BJ (cell line): ENCODE data around the gene RTEL1. TPM values are rescaled to one million over a fixed set of nuclear protein-coding genes. Genes with fewer than 3 reads are reported as not detected.

Source experiments
- CTCF ChIA-PET: fragments of 350-600 bp; formaldehyde crosslinking; extraction: SDS; loops from one replicate; lab custom pipeline; 2021; ENCODE audit warnings: antibody characterized with exemption, inconsistent platforms; lab: Yijun Ruan, JAX
- POLR2A ChIA-PET: fragments of 300-600 bp; sonication (Branson Sonifier 250); formaldehyde crosslinking; extraction: SDS; loops from one replicate; lab custom pipeline; 2021; ENCODE audit warnings: antibody characterized with exemption; lab: Charles Lee
- DNase-seq: peaks from one replicate; pipeline ENCODE4 v3.0.0-alpha.2; 2011; ENCODE audit warnings: low read depth
- H3K27me3 ChIP-seq: 2 replicates; pipeline ENCODE4 v1.6.0; 2011; ENCODE audit warnings: low read length; ENCODE audit not compliant: control insufficient read depth, insufficient read depth
- H3K36me3 ChIP-seq: 2 replicates; pipeline ENCODE4 v1.5.1; 2011; ENCODE audit warnings: low read length; ENCODE audit not compliant: control insufficient read depth, insufficient read depth
- H3K4me3 ChIP-seq: 2 replicates; pipeline ENCODE4 v1.5.1; 2011; ENCODE audit warnings: low read depth, mild to moderate bottlenecking, control low read depth, low read length
- polyA plus RNA-seq: library from polyadenylated mRNA; depleted of rRNA; stranded (reverse); fragments of >200 nt; gene quantifications from 2 replicates; pipeline ENCODE4 v1.2.3, GENCODE V29; 2011; rRNA removed
- small RNA-seq: library from RNA; depleted of rRNA; stranded (forward); fragments of <200 nt; gene quantifications from one replicate; pipeline ENCODE3, GENCODE V24; 2012; ENCODE audit warnings: low replicate concordance, low read depth; ENCODE audit not compliant: insufficient read length
- TF ChIP-seq, protein P1 (sequence below): IDR thresholded peaks from 2 replicates; pipeline ENCODE4 v1.5.1; 2011; ENCODE audit warnings: low read depth, mild to moderate bottlenecking, control low read depth, inconsistent platforms, low read length, moderate library complexity; ENCODE audit not compliant: insufficient read depth

RTEL1 gene
- polyA plus RNA-seq, 1 experiment, result 18.3 TPM

- TF ChIP-seq, protein P1, sequence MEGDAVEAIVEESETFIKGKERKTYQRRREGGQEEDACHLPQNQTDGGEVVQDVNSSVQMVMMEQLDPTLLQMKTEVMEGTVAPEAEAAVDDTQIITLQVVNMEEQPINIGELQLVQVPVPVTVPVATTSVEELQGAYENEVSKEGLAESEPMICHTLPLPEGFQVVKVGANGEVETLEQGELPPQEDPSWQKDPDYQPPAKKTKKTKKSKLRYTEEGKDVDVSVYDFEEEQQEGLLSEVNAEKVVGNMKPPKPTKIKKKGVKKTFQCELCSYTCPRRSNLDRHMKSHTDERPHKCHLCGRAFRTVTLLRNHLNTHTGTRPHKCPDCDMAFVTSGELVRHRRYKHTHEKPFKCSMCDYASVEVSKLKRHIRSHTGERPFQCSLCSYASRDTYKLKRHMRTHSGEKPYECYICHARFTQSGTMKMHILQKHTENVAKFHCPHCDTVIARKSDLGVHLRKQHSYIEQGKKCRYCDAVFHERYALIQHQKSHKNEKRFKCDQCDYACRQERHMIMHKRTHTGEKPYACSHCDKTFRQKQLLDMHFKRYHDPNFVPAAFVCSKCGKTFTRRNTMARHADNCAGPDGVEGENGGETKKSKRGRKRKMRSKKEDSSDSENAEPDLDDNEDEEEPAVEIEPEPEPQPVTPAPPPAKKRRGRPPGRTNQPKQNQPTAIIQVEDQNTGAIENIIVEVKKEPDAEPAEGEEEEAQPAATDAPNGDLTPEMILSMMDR, result no peak
- CTCF ChIA-PET, result no interaction called here
- H3K27me3 ChIP-seq, result no peaks in the 10 kb centered on the region
- H3K36me3 ChIP-seq, result peaks cover 11% of the 10 kb centered on the region
- POLR2A ChIA-PET, result interaction anchor here (0.5 to 0.7 kb wide), 2 partner anchors 22 to 85 kb away, joined by 4 read pairs; no protein-coding TSS in a partner anchor
- no peak for DNase-seq
- H3K4me3 ChIP-seq, result no peak overlapping the region
Observed at GRCh38 chr20:63744574-63745423, 86.7 kb downstream of the RTEL1 start.

DNA sequence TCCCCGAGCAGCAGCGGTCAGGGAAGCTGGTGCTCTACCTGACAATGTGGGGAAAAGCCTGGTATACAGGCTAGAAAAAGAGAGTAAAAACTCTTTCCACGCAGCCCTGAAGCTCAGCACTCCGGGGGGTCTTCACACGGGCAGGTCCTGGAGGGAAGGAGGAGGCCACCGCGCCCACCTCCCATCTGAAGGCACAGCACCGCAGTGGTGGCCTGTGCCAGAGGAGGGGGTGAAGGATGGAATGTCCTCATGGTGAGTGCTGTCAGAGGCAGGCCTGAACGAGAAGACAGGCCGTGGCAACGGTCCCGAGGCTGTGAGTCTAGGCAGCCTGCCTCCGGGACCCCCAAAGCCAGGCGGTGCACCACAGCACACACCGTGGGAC lies 87.3 kb downstream of the RTEL1 start:
- POLR2A ChIA-PET, result interaction anchor here (0.5 kb wide), 1 partner anchor 22 kb away, joined by 4 read pairs; no protein-coding TSS in a partner anchor
- H3K27me3 ChIP-seq, result no peaks in the 10 kb centered on the region
- no peak for DNase-seq
- TF ChIP-seq, protein P1, result no peak
- CTCF ChIA-PET, result no interaction called here
- peaks cover 11% of the 10 kb centered on the region for H3K36me3 ChIP-seq
- H3K4me3 ChIP-seq, result no peak overlapping the region

Small RNAs within 50 kb of the gene (small RNA-seq; reads per million reads assigned to genes)
- gene LIME1 (not detected), gene TNFRSF6B (not detected)

Other genes starting within 250 kb of the RTEL1 start
- gene KCNQ2, start 185.7 kb upstream of the RTEL1 start, polyA plus RNA-seq, result not detected in 2 replicates
- 8.3 and 9.4 TPM in 2 replicates for gene EEF1A2, start 159.2 kb upstream of the RTEL1 start, polyA plus RNA-seq
- 16.5 and 26.9 TPM in 2 replicates for gene PPDPF, start 137.5 kb upstream of the RTEL1 start, polyA plus RNA-seq
- 0.05 and 0.07 TPM in 2 replicates for gene PTK6, start 120.9 kb upstream of the RTEL1 start, polyA plus RNA-seq
- not detected in 2 replicates for gene SRMS, start 110.6 kb upstream of the RTEL1 start, polyA plus RNA-seq
- 0.26 and 0.76 TPM in 2 replicates for gene FNDC11, start 104.2 kb upstream of the RTEL1 start, polyA plus RNA-seq
- 4.3 and 7.9 TPM in 2 replicates for gene HELZ2, start 84.1 kb upstream of the RTEL1 start, polyA plus RNA-seq
- 5.2 and 7.4 TPM in 2 replicates for gene GMEB2, start 31.2 kb upstream of the RTEL1 start, polyA plus RNA-seq
- gene STMN3, start 4.9 kb upstream of the RTEL1 start, polyA plus RNA-seq, result 9.7 and 12.7 TPM in 2 replicates
- 2.1 and 3.2 TPM in 2 replicates for gene TNFRSF6B, start 38.3 kb downstream of the RTEL1 start, polyA plus RNA-seq
- gene ARFRP1, start 49.7 kb downstream of the RTEL1 start, polyA plus RNA-seq, result 29.3 and 41.9 TPM in 2 replicates
- 9.4 and 15.9 TPM in 2 replicates for gene ZGPAT, start 49.7 kb downstream of the RTEL1 start, polyA plus RNA-seq
- gene LIME1, start 78.4 kb downstream of the RTEL1 start, polyA plus RNA-seq, result 1.7 and 2.5 TPM in 2 replicates
- 36.6 and 52.0 TPM in 2 replicates for gene SLC2A4RG, start 81.5 kb downstream of the RTEL1 start, polyA plus RNA-seq
- gene ZBTB46, start 173.0 kb downstream of the RTEL1 start, polyA plus RNA-seq, result 0.13 and 0.32 TPM in 2 replicates
- gene ABHD16B, start 203.2 kb downstream of the RTEL1 start, polyA plus RNA-seq, result not detected in 2 replicates
- 243 and 288 TPM in 2 replicates for gene TPD52L2, start 207.0 kb downstream of the RTEL1 start, polyA plus RNA-seq
- 33.7 and 45.6 TPM in 2 replicates for gene DNAJC5, start 236.8 kb downstream of the RTEL1 start, polyA plus RNA-seq